HT1080 (cell line): Measurements from ENCODE around the gene ZNF491. TPM values are rescaled to one million over a fixed set of nuclear protein-coding genes. Genes with fewer than 3 reads are reported as not detected.

ENCODE experiments used
- total RNA-seq: library from RNA; depleted of rRNA; stranded (reverse); fragments of >200 nt; shearing (Covaris generic); gene quantifications from 2 replicates; pipeline ENCODE4 v1.2.3, GENCODE V29; 2014; rRNA removed

Gene ZNF491
- total RNA-seq, 1 experiment from 2014 or later: 0.03 TPM

Other genes with a start within 250 kb of the ZNF491 start
- 137 and 150 TPM in 2 replicates for gene ELOF1, start 239.3 kb upstream of the ZNF491 start, total RNA-seq
- 1.8 and 2.4 TPM in 2 replicates for gene ACP5, start 220.9 kb upstream of the ZNF491 start, total RNA-seq
- gene ZNF627, start 201.0 kb upstream of the ZNF491 start, total RNA-seq: 6.0 and 6.5 TPM in 2 replicates
- 2.7 and 4.1 TPM in 2 replicates for gene ZNF823, start 59.6 kb upstream of the ZNF491 start, total RNA-seq
- 2.8 and 3.0 TPM in 2 replicates for gene ZNF441, start 31.5 kb upstream of the ZNF491 start, total RNA-seq
- gene ZNF440, start 15.8 kb downstream of the ZNF491 start, total RNA-seq: 6.1 and 7.8 TPM in 2 replicates
- not detected in 2 replicates for gene ZNF439, start 50.2 kb downstream of the ZNF491 start, total RNA-seq
- not detected in 2 replicates for gene ZNF69, start 89.3 kb downstream of the ZNF491 start, total RNA-seq
- 6.8 and 7.0 TPM in 2 replicates for gene ZNF700, start 126.6 kb downstream of the ZNF491 start, total RNA-seq
- not detected in 2 replicates for gene ZNF763, start 166.5 kb downstream of the ZNF491 start, total RNA-seq
- gene ZNF433, start 237.2 kb downstream of the ZNF491 start, total RNA-seq: 0.37 TPM in 1 of 2 replicates, not detected in the other